ENCODE results near the gene POLR2I. TPM values are rescaled to one million over a fixed set of nuclear protein-coding genes. Genes with fewer than 3 reads are reported as not detected.
A peak's percentile ranks its signal among the peaks of the same experiment; 100 is the strongest.

POLR2I gene
- total RNA-seq, 1 donor from 2014 or later, result 98.7 TPM

DNA sequence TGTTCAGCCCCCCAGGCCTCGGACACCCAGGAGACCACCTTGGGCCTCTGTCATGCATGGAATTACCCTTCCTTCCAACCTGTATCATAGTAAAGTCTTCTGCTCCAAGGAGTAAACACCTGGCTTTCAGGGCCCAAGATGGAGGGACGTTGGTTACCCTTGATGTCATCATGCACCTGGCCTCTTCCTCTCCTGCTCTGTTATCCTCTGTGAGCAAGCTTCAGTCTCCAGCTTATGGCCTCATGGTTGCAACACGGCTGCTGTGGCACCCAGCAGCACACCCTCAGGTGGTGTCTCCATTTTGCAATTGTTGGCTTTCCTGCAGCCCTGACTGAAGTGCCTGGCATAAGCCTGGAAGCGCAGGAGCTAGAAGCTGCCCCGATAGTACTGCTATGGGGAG lies 7.7 kb downstream of the POLR2I start:
- DNase-seq (ENCODE audit: low spot score), result no peak
- intact Hi-C loops (cut with DNase I), result no loop called here

- DNase-seq (ENCODE audit: low spot score), result no peak
- intact Hi-C loops (cut with DNase I), result no loop called here
These were observed 8.2 kb downstream of the POLR2I start for GRCh38 chr19:36106441-36106840.

DNA sequence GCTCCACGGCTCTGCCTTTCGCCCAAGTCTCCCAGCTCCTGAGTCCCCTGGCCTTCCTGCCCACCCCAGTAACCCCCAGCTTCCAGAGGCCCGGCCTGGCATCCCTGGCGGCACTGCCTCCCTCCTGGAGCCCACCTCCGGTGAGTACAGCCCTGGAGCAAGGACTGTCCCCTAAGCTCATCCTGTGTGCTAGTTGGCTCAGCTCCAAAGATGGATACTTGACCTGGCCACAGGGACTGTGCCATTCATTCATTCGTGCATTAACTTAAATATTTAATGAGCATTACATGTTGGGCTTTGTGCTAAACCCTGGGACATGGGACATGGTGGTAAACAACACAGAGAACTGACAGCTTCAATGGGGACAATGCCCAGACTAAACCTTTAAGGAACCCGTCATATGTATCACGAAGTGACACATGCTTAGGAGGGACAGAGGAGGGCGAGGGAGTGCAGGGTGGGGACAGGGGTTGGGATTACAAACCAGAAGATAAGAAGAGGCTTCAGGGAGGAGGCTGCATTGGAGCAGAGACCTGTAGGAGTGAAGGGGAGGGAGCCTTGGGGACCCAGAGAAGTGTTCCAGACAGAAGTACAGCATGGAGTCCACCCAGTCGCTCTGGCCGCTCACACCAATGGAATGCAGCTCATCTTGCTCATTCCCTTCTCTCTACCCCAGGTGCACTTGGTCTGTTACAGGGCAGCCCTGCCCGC lies 10.7 kb downstream of the POLR2I start:
- intact Hi-C loops (cut with DNase I), result no loop called here
- DNase-seq (ENCODE audit: low spot score), result no peak

GRCh38 chr19:36103040-36103626 lies 11.5 kb downstream of the POLR2I start:
- DNase-seq (ENCODE audit: low spot score), result no peak
- intact Hi-C loops (cut with DNase I), result no loop called here

DNA sequence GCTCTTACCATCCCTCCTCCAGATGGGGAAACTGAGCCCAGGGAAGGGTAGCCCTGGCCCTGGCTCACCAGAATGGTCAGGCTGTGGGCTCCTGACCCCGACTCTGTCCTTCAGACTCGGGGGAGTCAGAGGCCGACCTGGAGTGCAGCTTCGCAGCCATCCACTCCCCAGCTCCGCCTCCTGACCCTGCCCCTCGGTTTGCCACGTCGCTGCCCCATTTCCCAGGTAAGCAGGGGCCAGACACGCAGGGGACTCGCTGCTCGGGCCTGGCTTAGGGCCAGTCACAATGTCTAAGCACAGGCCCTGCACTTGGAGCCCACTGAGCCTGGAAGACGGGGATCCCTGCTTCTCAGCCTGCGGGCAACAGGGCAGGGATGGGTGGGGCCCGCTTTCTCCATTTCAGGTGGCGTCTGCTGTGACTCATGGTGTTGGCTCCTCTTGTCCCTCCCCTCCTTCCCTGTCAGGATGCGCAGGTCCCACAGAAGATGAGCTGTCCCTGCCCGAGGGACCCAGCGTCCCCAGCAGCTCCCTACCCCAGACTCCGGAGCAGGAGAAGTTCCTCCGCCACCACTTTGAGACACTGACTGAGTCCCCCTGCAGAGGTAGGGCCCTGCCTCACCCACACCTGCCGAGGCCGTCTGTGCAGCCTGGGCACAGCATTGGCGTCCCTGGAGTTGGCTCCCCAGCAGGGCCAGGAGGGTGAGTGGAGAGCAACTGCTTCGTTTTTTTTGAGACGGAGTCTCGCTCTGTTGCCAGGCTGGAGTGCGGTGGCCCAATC lies 12.9 kb downstream of the POLR2I start:
- DNase-seq (ENCODE audit: low spot score), result no peak
- intact Hi-C loops (cut with DNase I), result no loop called here

GRCh38 chr19:36100476-36100875 lies 14.2 kb downstream of the POLR2I start:
- DNase-seq (ENCODE audit: low spot score), result peak; percentile 83
- intact Hi-C loops (cut with DNase I), result no loop called here

GRCh38 chr19:36099166-36099785 lies 15.4 kb downstream of the POLR2I start:
- intact Hi-C loops (cut with DNase I), result no loop called here
- no peak for DNase-seq (ENCODE audit: low spot score)

- intact Hi-C loops (cut with DNase I), result no loop called here
- DNase-seq (ENCODE audit: low spot score), result no peak
These were observed 17.6 kb downstream of the POLR2I start for GRCh38 chr19:36097036-36097435.

GRCh38 chr19:36093687-36094086 lies 21.0 kb downstream of the POLR2I start:
- intact Hi-C loops (cut with DNase I), result no loop called here

GRCh38 chr19:36093146-36093662 lies 21.5 kb downstream of the POLR2I start:
- intact Hi-C loops (cut with DNase I), result no loop called here
- no peak for DNase-seq (ENCODE audit: low spot score)

More at GRCh38 chr19:36093687-36094086, 21.0 kb downstream of the POLR2I start:
- no peak for DNase-seq (ENCODE audit: low spot score)

DNA sequence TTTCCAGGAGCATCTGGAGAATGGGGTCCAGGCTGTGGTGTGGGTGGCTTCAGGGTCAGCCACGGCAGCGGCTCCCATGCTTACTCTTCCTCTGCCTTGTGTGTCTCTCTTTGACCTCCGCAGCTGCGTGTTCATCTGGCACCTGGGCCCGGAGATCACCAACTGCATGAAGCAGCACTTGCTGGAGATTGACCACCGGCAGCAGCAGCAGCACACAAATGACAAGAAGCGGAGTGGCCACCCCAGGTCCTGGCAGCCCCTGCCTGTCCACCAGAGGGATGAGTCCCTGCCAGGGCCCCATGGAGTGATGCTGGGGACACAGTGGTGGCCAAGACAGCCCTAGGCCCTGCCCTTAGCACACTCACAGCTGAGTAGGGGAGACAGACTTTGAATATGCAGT lies 22.1 kb downstream of the POLR2I start:
- DNase-seq (ENCODE audit: low spot score), result no peak
- intact Hi-C loops (cut with DNase I), result no loop called here

DNA sequence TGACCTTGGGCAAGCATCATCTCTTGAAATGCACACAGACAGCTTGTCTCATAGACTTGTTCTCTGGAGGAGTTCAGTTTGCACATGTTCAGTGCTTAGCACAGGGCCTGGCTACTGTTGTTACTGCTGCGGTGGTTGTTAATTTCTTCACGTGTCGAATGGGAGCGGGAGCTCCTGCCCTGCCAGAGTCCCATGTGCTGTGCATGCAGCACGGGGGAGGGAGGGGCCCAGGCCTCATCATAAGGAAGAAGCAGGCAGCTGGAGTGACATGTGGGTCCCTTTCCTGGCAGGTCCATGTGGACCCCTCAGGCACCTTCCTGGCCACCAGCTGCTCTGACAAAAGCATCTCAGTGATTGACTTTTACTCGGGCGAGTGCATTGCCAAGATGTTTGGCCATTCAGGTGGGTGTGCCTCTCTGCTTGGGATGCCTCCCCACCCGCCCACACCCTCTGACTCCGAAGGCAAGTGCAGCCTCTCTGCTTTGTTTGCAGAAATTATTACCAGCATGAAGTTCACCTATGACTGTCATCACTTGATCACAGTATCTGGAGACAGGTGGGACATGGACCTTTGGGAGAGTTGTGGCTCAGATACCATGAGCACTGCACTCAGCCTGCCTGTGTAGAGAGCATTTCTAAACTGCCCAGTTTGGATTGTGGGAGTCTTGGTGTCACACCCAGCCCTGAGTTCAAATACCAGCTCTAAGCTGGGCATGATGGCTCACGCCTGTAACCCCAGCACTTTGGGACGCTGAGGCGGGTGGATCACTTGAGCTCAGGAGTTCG lies 23.6 kb downstream of the POLR2I start:
- DNase-seq (ENCODE audit: low spot score), result no peak
- intact Hi-C loops (cut with DNase I), result no loop called here

DNA sequence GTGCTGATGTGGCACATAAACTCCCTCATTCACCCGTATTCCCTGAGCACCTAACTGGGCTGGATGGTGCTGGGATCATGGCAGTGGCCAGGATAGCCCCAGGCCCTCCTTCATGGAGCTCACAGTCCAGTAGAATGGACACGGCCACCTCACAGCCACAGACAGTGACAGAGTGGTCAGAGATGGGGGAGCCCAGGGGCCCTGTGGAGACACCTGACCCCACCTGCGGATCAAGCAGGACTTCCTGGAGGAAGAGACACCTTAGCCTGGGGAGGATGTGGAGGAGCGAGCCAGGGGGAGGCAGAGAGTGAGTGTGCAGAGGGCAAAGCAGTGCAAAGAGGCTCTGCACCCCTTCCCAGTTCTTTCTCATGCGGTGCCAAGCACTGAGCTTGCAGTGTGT lies 24.8 kb downstream of the POLR2I start:
- intact Hi-C loops (cut with DNase I), result no loop called here
- no peak for DNase-seq (ENCODE audit: low spot score)

DNA sequence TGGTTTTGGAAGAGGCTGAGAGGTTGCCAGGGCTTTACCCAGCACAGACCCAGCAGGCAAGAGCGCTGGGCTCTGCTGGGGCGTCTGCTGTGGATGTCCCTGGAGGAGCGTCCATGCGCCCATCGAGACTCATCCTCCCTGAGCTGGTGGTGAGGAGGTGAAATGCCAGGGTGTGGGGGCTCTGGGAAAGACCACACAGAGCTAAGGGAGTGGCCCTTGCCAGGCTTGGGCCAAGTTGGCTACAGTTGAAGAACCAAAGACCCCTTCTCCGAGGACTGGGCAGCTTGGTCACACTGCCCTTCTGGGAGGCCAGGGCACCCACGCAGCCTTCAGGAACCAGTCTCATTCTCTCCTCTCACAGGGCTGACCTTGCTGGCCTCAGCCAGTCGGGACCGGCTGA lies 28.3 kb downstream of the POLR2I start:
- DNase-seq (ENCODE audit: low spot score), result no peak
- intact Hi-C loops (cut with DNase I), result no loop called here

- no peak for DNase-seq (ENCODE audit: low spot score)
- intact Hi-C loops (cut with DNase I), result no loop called here
These were observed 30.3 kb downstream of the POLR2I start for GRCh38 chr19:36084231-36085009.

DNA sequence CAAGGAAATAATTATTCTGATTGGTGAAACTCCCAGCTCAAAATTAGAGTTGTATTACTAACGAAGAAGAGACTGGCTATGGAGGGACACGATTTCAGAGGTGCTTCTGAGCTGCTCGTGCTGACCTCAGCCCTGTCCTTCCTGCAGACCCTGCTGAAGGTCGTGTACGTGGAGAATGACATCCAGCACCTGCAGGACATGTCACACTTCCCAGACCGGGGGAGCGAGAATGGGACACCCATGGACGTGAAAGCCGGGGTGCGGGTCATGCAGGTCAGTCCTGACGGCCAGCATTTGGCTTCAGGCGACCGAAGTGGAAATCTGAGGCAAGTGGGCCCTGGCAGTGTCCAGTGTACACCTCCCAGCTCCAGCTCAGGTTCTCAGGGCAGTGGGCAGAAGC lies 31.8 kb downstream of the POLR2I start:
- intact Hi-C loops (cut with DNase I), result no loop called here
- DNase-seq (ENCODE audit: low spot score), result no peak

DNA sequence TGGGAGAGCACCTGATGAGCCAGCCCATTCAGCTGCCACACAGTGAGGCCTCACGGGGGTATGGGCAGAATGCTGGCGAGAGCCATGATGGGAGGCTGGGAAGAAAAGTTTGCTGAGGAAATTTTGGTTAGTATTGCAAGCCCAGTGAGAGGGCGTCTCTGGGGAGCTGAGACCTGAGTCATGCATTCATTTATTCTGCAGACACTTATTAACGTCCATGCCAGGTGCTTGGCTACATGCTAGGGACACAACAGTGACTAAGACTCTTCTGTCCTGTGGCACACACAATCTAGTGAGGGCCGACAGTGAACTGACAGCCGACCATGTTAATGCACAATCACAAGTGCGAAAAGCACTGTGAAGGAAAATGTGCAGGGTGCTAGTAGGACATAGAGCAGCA lies 32.8 kb downstream of the POLR2I start:
- DNase-seq (ENCODE audit: low spot score), result no peak
- intact Hi-C loops (cut with DNase I), result no loop called here

- DNase-seq (ENCODE audit: low spot score), result no peak
- intact Hi-C loops (cut with DNase I), result no loop called here
These were observed 33.3 kb downstream of the POLR2I start for GRCh38 chr19:36081385-36081784.

All from cardiac septum (tissue), 1 donor.